ENCODE results near the gene PRKCZ.
"Not testable (repeated sequence)": the region's sequence is repeated elsewhere in the genome, so short reads cannot be mapped to it uniquely, and the experiment has no call there.

PRKCZ gene

GRCh38 chr1:2086446-2087078 is 36.4 kb downstream of the PRKCZ start:
- no peak for DNase-seq (ENCODE audit: low spot score)
- Mint-ChIP-seq H3K36me3 (ENCODE audit: low read depth) (no peaks in the 10 kb centered on the region), H3K4me3 (no peak overlapping the region), H3K27ac (no peak overlapping the region), H3K27me3 (ENCODE audit: low read depth) (no peaks in the 10 kb centered on the region), H3K9me3 (no peaks in the 10 kb centered on the region), H3K4me1 (ENCODE audit: low read depth) (no peaks in the 10 kb centered on the region)

GRCh38 chr1:2087766-2088165 is 37.6 kb downstream of the PRKCZ start:
- H3K4me3 Mint-ChIP-seq, result no peak overlapping the region
- DNase-seq (ENCODE audit: low spot score), result no peak
- no peaks in the 10 kb centered on the region for H3K27me3 Mint-ChIP-seq (ENCODE audit: low read depth)
- H3K36me3 Mint-ChIP-seq (ENCODE audit: low read depth), result no peaks in the 10 kb centered on the region
- no peaks in the 10 kb centered on the region for H3K9me3 Mint-ChIP-seq
- H3K4me1 Mint-ChIP-seq (ENCODE audit: low read depth), result no peaks in the 10 kb centered on the region
- H3K27ac Mint-ChIP-seq, result no peak overlapping the region

- Mint-ChIP-seq H3K27me3 (ENCODE audit: low read depth) (no peaks in the 10 kb centered on the region), H3K27ac (no peak overlapping the region)
- no peak for DNase-seq (ENCODE audit: low spot score)
These were observed 38.2 kb downstream of the PRKCZ start for GRCh38 chr1:2088458-2088857.

GRCh38 chr1:2089051-2089450 is 38.8 kb downstream of the PRKCZ start:
- DNase-seq (ENCODE audit: low spot score), result no peak
- no peaks in the 10 kb centered on the region for H3K27me3 Mint-ChIP-seq (ENCODE audit: low read depth)
- no peaks in the 10 kb centered on the region for H3K4me1 Mint-ChIP-seq (ENCODE audit: low read depth)
- no peak overlapping the region for H3K27ac Mint-ChIP-seq
- no peak overlapping the region for H3K4me3 Mint-ChIP-seq
- no peaks in the 10 kb centered on the region for H3K9me3 Mint-ChIP-seq
- H3K36me3 Mint-ChIP-seq (ENCODE audit: low read depth), result no peaks in the 10 kb centered on the region

More at GRCh38 chr1:2088458-2088857, 38.2 kb downstream of the PRKCZ start:
- no peaks in the 10 kb centered on the region for H3K9me3 Mint-ChIP-seq
- H3K4me3 Mint-ChIP-seq, result no peak overlapping the region
- no peaks in the 10 kb centered on the region for H3K36me3 Mint-ChIP-seq (ENCODE audit: low read depth)
- H3K4me1 Mint-ChIP-seq (ENCODE audit: low read depth), result no peaks in the 10 kb centered on the region

GRCh38 chr1:2090216-2090890 is 40.1 kb downstream of the PRKCZ start:
- H3K27ac Mint-ChIP-seq, result no peak overlapping the region
- no peaks in the 10 kb centered on the region for H3K27me3 Mint-ChIP-seq (ENCODE audit: low read depth)
- no peak for DNase-seq (ENCODE audit: low spot score)

GRCh38 chr1:2091611-2092604 is 41.7 kb downstream of the PRKCZ start:
- Mint-ChIP-seq H3K36me3 (ENCODE audit: low read depth) (no peaks in the 10 kb centered on the region), H3K4me3 (no peak overlapping the region), H3K9me3 (no peaks in the 10 kb centered on the region), H3K27ac (no peak overlapping the region), H3K27me3 (ENCODE audit: low read depth) (no peaks in the 10 kb centered on the region), H3K4me1 (ENCODE audit: low read depth) (no peaks in the 10 kb centered on the region)
- peak; percentile 10 for DNase-seq (ENCODE audit: low spot score)

More at GRCh38 chr1:2090216-2090890, 40.1 kb downstream of the PRKCZ start:
- Mint-ChIP-seq H3K4me1 (ENCODE audit: low read depth) (no peaks in the 10 kb centered on the region), H3K36me3 (ENCODE audit: low read depth) (no peaks in the 10 kb centered on the region), H3K4me3 (no peak overlapping the region), H3K9me3 (no peaks in the 10 kb centered on the region)

GRCh38 chr1:2093055-2093454 is 42.8 kb downstream of the PRKCZ start:
- no peaks in the 10 kb centered on the region for H3K27me3 Mint-ChIP-seq (ENCODE audit: low read depth)
- H3K36me3 Mint-ChIP-seq (ENCODE audit: low read depth), result no peaks in the 10 kb centered on the region
- no peak overlapping the region for H3K4me3 Mint-ChIP-seq
- no peak overlapping the region for H3K27ac Mint-ChIP-seq
- no peak for DNase-seq (ENCODE audit: low spot score)
- H3K4me1 Mint-ChIP-seq (ENCODE audit: low read depth), result no peaks in the 10 kb centered on the region
- H3K9me3 Mint-ChIP-seq, result peaks cover 4% of the 10 kb centered on the region

GRCh38 chr1:2093636-2094035 is 43.4 kb downstream of the PRKCZ start:
- H3K27me3 Mint-ChIP-seq (ENCODE audit: low read depth), result no peaks in the 10 kb centered on the region
- H3K4me1 Mint-ChIP-seq (ENCODE audit: low read depth), result no peaks in the 10 kb centered on the region
- H3K4me3 Mint-ChIP-seq, result no peak overlapping the region
- H3K9me3 Mint-ChIP-seq, result peaks cover 5% of the 10 kb centered on the region
- H3K27ac Mint-ChIP-seq, result no peak overlapping the region
- no peaks in the 10 kb centered on the region for H3K36me3 Mint-ChIP-seq (ENCODE audit: low read depth)
- DNase-seq (ENCODE audit: low spot score), result no peak

GRCh38 chr1:2094269-2095158 is 44.3 kb downstream of the PRKCZ start:
- not testable (repeated sequence) for DNase-seq (ENCODE audit: low spot score); H3K27me3 Mint-ChIP-seq (ENCODE audit: low read depth); H3K4me1 Mint-ChIP-seq (ENCODE audit: low read depth); H3K27ac Mint-ChIP-seq; H3K36me3 Mint-ChIP-seq (ENCODE audit: low read depth); H3K9me3 Mint-ChIP-seq; H3K4me3 Mint-ChIP-seq

GRCh38 chr1:2095394-2095793 is 45.2 kb downstream of the PRKCZ start:
- no peak for DNase-seq (ENCODE audit: low spot score)
- Mint-ChIP-seq H3K36me3 (ENCODE audit: low read depth) (no peaks in the 10 kb centered on the region), H3K9me3 (peaks cover 5% of the 10 kb centered on the region), H3K4me1 (ENCODE audit: low read depth) (no peaks in the 10 kb centered on the region), H3K4me3 (no peak overlapping the region), H3K27me3 (ENCODE audit: low read depth) (no peaks in the 10 kb centered on the region), H3K27ac (no peak overlapping the region)

- Mint-ChIP-seq H3K27ac (no peak overlapping the region), H3K9me3 (peaks cover 5% of the 10 kb centered on the region), H3K4me3 (no peak overlapping the region), H3K36me3 (ENCODE audit: low read depth) (no peaks in the 10 kb centered on the region), H3K27me3 (ENCODE audit: low read depth) (no peaks in the 10 kb centered on the region), H3K4me1 (ENCODE audit: low read depth) (no peaks in the 10 kb centered on the region)
- no peak for DNase-seq (ENCODE audit: low spot score)
These were observed 45.9 kb downstream of the PRKCZ start for GRCh38 chr1:2095981-2096736.

- no peaks in the 10 kb centered on the region for H3K27me3 Mint-ChIP-seq (ENCODE audit: low read depth)
- no peak overlapping the region for H3K4me3 Mint-ChIP-seq
- no peak for DNase-seq (ENCODE audit: low spot score)
- H3K4me1 Mint-ChIP-seq (ENCODE audit: low read depth), result no peaks in the 10 kb centered on the region
- H3K27ac Mint-ChIP-seq, result peak overlapping the region; percentile 20
- H3K9me3 Mint-ChIP-seq, result peaks cover 5% of the 10 kb centered on the region
- no peaks in the 10 kb centered on the region for H3K36me3 Mint-ChIP-seq (ENCODE audit: low read depth)
These were observed 47.4 kb downstream of the PRKCZ start for GRCh38 chr1:2097386-2098300.
